GM23338 (cell line): ENCODE measurements around the gene LOXL4. TPM values are rescaled to one million over a fixed set of nuclear protein-coding genes. Genes with fewer than 3 reads are reported as not detected.

Experiments used
- ATAC-seq: fragments of 200-7000 bp; cut with Tn5 transposase; 3 replicates; pipeline ENCODE4 v1.9.1; 2020
- DNase-seq: peaks from one replicate; pipeline ENCODE4 v3.0.0-alpha.2; 2015; ENCODE audit warnings: low spot score
- H2AFZ ChIP-seq: fragments of 200-600 bp; sonication (generic); 2 replicates; pipeline ENCODE4 v1.8.0; 2016; ENCODE audit warnings: antibody characterized with exemption, mild to moderate bottlenecking, moderate library complexity
- H3F3A ChIP-seq: fragments of 200-600 bp; sonication (generic); replicated peaks from 2 replicates; pipeline ENCODE4 v1.8.0; 2017; ENCODE audit warnings: antibody characterized with exemption, mixed run types, low read depth
- H3K27ac ChIP-seq: fragments of 200-600 bp; sonication (generic); 2 replicates; pipeline ENCODE4 v1.6.1; 2016; ENCODE audit warnings: low read depth
- H3K27me3 ChIP-seq: fragments of 200-600 bp; sonication (generic); 2 replicates; pipeline ENCODE4 v1.8.0; 2016; ENCODE audit warnings: mild to moderate bottlenecking, mixed run types, moderate library complexity; ENCODE audit not compliant: insufficient read depth
- H3K36me3 ChIP-seq: fragments of 200-600 bp; sonication (generic); 2 replicates; pipeline ENCODE4 v1.8.0; 2016; ENCODE audit warnings: mild to moderate bottlenecking; ENCODE audit not compliant: insufficient read depth
- H3K4me1 ChIP-seq: fragments of 200-600 bp; sonication (generic); 2 replicates; pipeline ENCODE4 v1.8.0; 2016; ENCODE audit warnings: mild to moderate bottlenecking, moderate library complexity; ENCODE audit not compliant: insufficient read depth
- H3K4me2 ChIP-seq: fragments of 200-600 bp; sonication (generic); 2 replicates; pipeline ENCODE4 v1.7.1; 2017; ENCODE audit warnings: mixed run types
- H3K4me3 ChIP-seq: fragments of 200-600 bp; sonication (generic); 2 replicates; pipeline ENCODE4 v1.6.1; 2016; ENCODE audit warnings: mixed run types
- H3K79me2 ChIP-seq: fragments of 200-600 bp; sonication (generic); replicated peaks from 2 replicates; pipeline ENCODE4 v1.8.0; 2017; ENCODE audit warnings: mild to moderate bottlenecking; ENCODE audit not compliant: insufficient read depth
- H3K9me2 ChIP-seq: fragments of 200-600 bp; sonication (generic); 2 replicates; pipeline ENCODE4 v1.8.0; 2017; ENCODE audit not compliant: insufficient read depth
- H4K20me1 ChIP-seq: fragments of 200-600 bp; sonication (generic); replicated peaks from 2 replicates; pipeline ENCODE4 v1.8.0; 2017; ENCODE audit warnings: mild to moderate bottlenecking; ENCODE audit not compliant: insufficient read depth
- H3K27ac Mint-ChIP-seq: 2 replicates; pipeline ENCODE4 v1.8.0; 2020; ENCODE audit warnings: inconsistent platforms, mild to moderate bottlenecking, moderate library complexity, mixed read lengths
- H3K27me3 Mint-ChIP-seq: 3 replicates; pipeline ENCODE4 v1.8.0; 2022; ENCODE audit warnings: low read depth, mild to moderate bottlenecking, moderate library complexity, mixed read lengths, inconsistent platforms; ENCODE audit not compliant: insufficient read depth, poor library complexity
- H3K36me3 Mint-ChIP-seq: 3 replicates; pipeline ENCODE4 v1.8.0; 2021; ENCODE audit warnings: low read depth, mild to moderate bottlenecking, inconsistent platforms, moderate library complexity, mixed read lengths
- H3K4me1 Mint-ChIP-seq: 3 replicates; pipeline ENCODE4 v1.8.0; 2020; ENCODE audit warnings: mild to moderate bottlenecking, inconsistent platforms, mixed read lengths
- H3K4me3 Mint-ChIP-seq: 3 replicates; pipeline ENCODE4 v1.8.0; 2021; ENCODE audit warnings: moderate library complexity, mild to moderate bottlenecking, inconsistent platforms, mixed read lengths
- H3K9me3 Mint-ChIP-seq: 3 replicates; pipeline ENCODE4 v1.8.0; 2020; ENCODE audit warnings: moderate library complexity, mild to moderate bottlenecking, inconsistent platforms, mixed read lengths
- CTCF ChIP-seq, 2 experiments: fragments of 200-600 bp in 1 of 2; sonication (generic) in 1 of 2; conservative IDR thresholded peaks; 2 replicates each; pipeline versions ENCODE4 v1.5.1 to v1.6.1; 2016 to 2017; ENCODE audit warnings: antibody characterized with exemption in 2 of 2, low read depth in 2 of 2, mild to moderate bottlenecking in 2 of 2, moderate library complexity in 1 of 2
- EZH2 ChIP-seq: fragments of 200-600 bp; sonication (generic); IDR thresholded peaks from one replicate; pipeline ENCODE4 v1.8.0; 2017; ENCODE audit warnings: antibody characterized with exemption, mild to moderate bottlenecking, low read depth; ENCODE audit not compliant: unreplicated experiment
- JUNB ChIP-seq: IDR thresholded peaks from one replicate; pipeline ENCODE4 v1.6.1; 2016; ENCODE audit warnings: antibody characterized with exemption; ENCODE audit not compliant: unreplicated experiment
- NANOG ChIP-seq: IDR thresholded peaks from 2 replicates; pipeline ENCODE4 v1.6.1; 2016; ENCODE audit warnings: antibody characterized with exemption, borderline replicate concordance
- STAT1 ChIP-seq: IDR thresholded peaks from one replicate; pipeline ENCODE4 v1.6.1; 2016; ENCODE audit warnings: antibody characterized with exemption; ENCODE audit not compliant: unreplicated experiment
- ZNF331 ChIP-seq: fragments of 250-450 bp; sonication (Bioruptor Pico); IDR thresholded peaks from 2 replicates; pipeline ENCODE4 v1.5.0; 2020; ENCODE audit warnings: low read depth, mild to moderate bottlenecking, moderate library complexity
- polyA plus RNA-seq: library from polyadenylated mRNA; unstranded; fragments of >200 nt; fragmentation: Nextera tagmentation; extraction: Ambion mirVana; gene quantifications from 2 replicates; pipeline ENCODE4 v1.2.1, GENCODE V29; 2016
- total RNA-seq: library from RNA; depleted of rRNA; stranded (reverse); fragments of >200 nt; shearing (Covaris generic); gene quantifications from 2 replicates; pipeline ENCODE4 v1.2.3, GENCODE V29; 2014
- TF ChIP-seq, protein P1 (sequence below): fragments of 250-450 bp; sonication (Bioruptor Pico); IDR thresholded peaks from 2 replicates; pipeline ENCODE4 v1.5.0; 2020; ENCODE audit warnings: mild to moderate bottlenecking, moderate library complexity
- TF ChIP-seq, protein P2 (sequence below): IDR thresholded peaks from 2 replicates; pipeline ENCODE4 v1.6.1; 2016; ENCODE audit warnings: antibody characterized with exemption

LOXL4 gene
- total and polyA plus RNA-seq, 2 experiments from 2014 or later = 0.21 to 0.38 TPM

DNA sequence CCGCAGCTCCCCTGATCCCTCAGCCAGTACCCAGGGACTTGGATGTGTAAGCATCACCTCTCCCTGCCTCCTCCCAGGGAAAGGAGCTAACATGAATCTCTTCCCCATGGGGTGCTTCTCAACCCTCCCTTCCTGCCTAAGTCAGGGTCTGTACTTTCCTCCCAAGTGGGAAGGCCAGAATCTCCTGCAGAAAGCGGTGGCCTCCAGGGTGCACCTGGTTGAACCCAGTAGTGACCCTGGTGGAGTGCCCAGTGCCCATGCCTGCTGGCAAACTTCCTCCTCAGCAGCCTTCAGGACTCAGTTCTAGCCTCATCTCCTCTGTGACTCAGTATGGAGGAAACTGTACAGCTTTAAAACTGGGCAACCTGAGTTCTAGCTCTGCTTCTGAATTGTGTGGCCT, 2.8 kb upstream of the LOXL4 start:
- Histone ChIP-seq H3K4me3 (no peak overlapping the region), H3K79me2 (no peaks in the 10 kb centered on the region), H3K36me3 (no peaks in the 10 kb centered on the region), H3K27me3 (peaks cover 11% of the 10 kb centered on the region; the same call in 1 of the 2 replicates), H3K4me1 (peaks cover 10% of the 10 kb centered on the region), H2AFZ (no peak overlapping the region), H4K20me1 (no peaks in the 10 kb centered on the region), H3K9me2 (peaks cover 11% of the 10 kb centered on the region; the same call in 1 of the 2 replicates), H3F3A (no peaks in the 10 kb centered on the region), H3K4me2 (no peak overlapping the region), H3K27ac (no peak overlapping the region)
- Mint-ChIP-seq H3K9me3 (0 out of 3 replicates have a peak, but pooled peaks cover 1% of the 10 kb centered on the region), H3K36me3 (no peaks in the 10 kb centered on the region), H3K27me3 (peaks cover 15% of the 10 kb centered on the region), H3K27ac (no peak overlapping the region), H3K4me1 (peaks cover 38% of the 10 kb centered on the region), H3K4me3 (no peak overlapping the region)
- no peak for DNase-seq
- no peak for TF ChIP-seq STAT1
- TF ChIP-seq ZNF331 (CRISPR knock-in tag) = no peak
- TF ChIP-seq EZH2 = no peak
- no peak for TF ChIP-seq CTCF (conservative IDR thresholded peaks at IDR 0.05; ENCODE audit: low read depth in 2 of 2)
- TF ChIP-seq JUNB = no peak
- TF ChIP-seq, protein P1, sequence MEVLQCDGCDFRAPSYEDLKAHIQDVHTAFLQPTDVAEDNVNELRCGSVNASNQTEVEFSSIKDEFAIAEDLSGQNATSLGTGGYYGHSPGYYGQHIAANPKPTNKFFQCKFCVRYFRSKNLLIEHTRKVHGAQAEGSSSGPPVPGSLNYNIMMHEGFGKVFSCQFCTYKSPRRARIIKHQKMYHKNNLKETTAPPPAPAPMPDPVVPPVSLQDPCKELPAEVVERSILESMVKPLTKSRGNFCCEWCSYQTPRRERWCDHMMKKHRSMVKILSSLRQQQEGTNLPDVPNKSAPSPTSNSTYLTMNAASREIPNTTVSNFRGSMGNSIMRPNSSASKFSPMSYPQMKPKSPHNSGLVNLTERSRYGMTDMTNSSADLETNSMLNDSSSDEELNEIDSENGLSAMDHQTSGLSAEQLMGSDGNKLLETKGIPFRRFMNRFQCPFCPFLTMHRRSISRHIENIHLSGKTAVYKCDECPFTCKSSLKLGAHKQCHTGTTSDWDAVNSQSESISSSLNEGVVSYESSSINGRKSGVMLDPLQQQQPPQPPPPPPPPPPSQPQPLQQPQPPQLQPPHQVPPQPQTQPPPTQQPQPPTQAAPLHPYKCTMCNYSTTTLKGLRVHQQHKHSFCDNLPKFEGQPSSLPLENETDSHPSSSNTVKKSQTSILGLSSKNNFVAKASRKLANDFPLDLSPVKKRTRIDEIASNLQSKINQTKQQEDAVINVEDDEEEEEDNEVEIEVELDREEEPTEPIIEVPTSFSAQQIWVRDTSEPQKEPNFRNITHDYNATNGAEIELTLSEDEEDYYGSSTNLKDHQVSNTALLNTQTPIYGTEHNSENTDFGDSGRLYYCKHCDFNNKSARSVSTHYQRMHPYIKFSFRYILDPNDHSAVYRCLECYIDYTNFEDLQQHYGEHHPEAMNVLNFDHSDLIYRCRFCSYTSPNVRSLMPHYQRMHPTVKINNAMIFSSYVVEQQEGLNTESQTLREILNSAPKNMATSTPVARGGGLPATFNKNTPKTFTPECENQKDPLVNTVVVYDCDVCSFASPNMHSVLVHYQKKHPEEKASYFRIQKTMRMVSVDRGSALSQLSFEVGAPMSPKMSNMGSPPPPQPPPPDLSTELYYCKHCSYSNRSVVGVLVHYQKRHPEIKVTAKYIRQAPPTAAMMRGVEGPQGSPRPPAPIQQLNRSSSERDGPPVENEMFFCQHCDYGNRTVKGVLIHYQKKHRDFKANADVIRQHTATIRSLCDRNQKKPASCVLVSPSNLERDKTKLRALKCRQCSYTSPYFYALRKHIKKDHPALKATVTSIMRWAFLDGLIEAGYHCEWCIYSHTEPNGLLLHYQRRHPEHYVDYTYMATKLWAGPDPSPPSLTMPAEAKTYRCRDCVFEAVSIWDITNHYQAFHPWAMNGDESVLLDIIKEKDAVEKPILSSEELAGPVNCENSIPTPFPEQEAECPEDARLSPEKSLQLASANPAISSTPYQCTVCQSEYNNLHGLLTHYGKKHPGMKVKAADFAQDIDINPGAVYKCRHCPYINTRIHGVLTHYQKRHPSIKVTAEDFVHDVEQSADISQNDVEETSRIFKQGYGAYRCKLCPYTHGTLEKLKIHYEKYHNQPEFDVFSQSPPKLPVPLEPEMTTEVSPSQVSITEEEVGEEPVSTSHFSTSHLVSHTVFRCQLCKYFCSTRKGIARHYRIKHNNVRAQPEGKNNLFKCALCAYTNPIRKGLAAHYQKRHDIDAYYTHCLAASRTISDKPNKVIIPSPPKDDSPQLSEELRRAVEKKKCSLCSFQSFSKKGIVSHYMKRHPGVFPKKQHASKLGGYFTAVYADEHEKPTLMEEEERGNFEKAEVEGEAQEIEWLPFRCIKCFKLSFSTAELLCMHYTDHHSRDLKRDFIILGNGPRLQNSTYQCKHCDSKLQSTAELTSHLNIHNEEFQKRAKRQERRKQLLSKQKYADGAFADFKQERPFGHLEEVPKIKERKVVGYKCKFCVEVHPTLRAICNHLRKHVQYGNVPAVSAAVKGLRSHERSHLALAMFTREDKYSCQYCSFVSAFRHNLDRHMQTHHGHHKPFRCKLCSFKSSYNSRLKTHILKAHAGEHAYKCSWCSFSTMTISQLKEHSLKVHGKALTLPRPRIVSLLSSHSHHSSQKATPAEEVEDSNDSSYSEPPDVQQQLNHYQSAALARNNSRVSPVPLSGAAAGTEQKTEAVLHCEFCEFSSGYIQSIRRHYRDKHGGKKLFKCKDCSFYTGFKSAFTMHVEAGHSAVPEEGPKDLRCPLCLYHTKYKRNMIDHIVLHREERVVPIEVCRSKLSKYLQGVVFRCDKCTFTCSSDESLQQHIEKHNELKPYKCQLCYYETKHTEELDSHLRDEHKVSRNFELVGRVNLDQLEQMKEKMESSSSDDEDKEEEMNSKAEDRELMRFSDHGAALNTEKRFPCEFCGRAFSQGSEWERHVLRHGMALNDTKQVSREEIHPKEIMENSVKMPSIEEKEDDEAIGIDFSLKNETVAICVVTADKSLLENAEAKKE (CRISPR knock-in tag) = no peak
- TF ChIP-seq, protein P2, sequence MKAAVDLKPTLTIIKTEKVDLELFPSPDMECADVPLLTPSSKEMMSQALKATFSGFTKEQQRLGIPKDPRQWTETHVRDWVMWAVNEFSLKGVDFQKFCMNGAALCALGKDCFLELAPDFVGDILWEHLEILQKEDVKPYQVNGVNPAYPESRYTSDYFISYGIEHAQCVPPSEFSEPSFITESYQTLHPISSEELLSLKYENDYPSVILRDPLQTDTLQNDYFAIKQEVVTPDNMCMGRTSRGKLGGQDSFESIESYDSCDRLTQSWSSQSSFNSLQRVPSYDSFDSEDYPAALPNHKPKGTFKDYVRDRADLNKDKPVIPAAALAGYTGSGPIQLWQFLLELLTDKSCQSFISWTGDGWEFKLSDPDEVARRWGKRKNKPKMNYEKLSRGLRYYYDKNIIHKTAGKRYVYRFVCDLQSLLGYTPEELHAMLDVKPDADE = no peak
- no peak for TF ChIP-seq NANOG
- no peak for ATAC-seq
